NCI-H2107 (cell line): ENCODE data around the gene EPHA3.
"Not testable (repeated sequence)": the region's sequence is repeated elsewhere in the genome, so short reads cannot be mapped to it uniquely, and the experiment has no call there.

Source experiments
- DNase-seq: peaks from one replicate; lab custom pipeline; 2025; lab: John Stamatoyannopoulos, UW

EPHA3 gene

GRCh38 chr3:89280822-89281365 lies 173.5 kb downstream of the EPHA3 start:
- DNase-seq: no peak

- no peak for DNase-seq
Observed at GRCh38 chr3:89287902-89288508, 180.6 kb downstream of the EPHA3 start.

DNA sequence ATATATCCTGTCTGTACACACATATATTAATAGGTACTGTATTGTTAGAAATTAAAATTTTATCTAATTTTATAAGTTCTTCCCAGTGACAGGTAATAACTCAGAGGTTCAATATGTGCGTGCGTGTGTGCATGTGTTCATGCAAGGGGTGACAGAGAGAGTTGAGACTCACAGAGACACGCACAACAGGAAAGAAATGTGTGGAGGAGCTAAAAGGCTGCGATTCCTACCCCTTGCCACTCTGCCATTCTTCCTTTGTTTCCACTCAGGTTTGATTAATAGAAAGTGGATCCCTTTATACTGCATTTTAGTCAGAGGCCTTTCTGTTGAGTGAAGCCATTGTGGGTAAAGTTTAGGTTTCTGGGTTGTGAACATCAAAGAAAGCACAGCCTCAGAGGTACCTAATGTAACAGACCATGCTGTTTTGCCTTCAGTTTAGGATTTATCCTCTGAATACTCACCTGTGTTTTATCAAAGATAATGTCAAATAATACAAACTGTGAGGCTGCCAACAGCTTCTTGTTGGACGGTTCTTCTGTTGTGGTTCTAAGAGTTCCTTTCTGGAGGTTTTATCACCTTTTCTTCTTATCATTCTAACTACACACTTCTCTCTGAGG lies 182.3 kb downstream of the EPHA3 start:
- no peak for DNase-seq

DNA sequence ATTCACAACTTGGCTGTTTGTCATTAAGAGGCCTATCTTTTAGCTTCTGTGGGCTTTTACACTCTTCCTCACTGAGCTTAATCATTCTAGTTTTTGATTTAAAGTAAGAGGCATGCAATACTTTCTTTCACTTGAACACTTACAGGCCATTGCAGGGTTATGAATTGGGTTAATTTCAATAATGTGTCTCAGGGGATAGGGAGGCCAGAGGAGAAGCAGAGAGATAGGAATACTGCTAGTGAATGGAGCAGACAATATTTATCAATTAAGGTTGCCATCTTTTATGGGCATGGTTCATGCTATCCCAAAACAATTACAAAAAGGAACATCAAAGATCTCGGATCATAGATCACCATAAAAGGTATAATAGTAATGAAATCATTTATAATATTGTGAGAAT lies 189.8 kb downstream of the EPHA3 start:
- no peak for DNase-seq

DNA sequence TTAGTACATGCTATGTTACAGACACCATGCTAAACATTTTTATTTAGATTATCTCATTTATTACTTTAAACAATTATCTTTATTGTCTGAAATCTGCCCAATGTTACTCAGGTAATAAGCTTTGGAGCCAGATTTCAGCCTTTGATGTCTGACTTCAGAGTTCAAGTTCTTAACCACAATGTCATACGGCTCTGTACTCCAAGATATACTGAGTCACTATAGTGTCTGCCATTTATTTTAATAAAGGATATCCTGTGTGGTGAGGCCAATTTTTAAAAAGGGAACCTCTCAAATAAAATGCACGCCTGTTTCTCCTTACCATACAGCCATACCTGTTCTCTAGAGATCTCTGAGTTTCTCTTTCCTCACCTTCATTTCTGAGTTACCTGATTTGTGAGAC lies 193.1 kb downstream of the EPHA3 start:
- no peak for DNase-seq

- no peak for DNase-seq
Observed at GRCh38 chr3:89300981-89301380, 193.6 kb downstream of the EPHA3 start.

GRCh38 chr3:89303701-89304100 lies 196.3 kb downstream of the EPHA3 start:
- no peak for DNase-seq

GRCh38 chr3:89306540-89306939 lies 199.1 kb downstream of the EPHA3 start:
- no peak for DNase-seq

GRCh38 chr3:89311581-89311980 lies 204.2 kb downstream of the EPHA3 start:
- DNase-seq: no peak

DNA sequence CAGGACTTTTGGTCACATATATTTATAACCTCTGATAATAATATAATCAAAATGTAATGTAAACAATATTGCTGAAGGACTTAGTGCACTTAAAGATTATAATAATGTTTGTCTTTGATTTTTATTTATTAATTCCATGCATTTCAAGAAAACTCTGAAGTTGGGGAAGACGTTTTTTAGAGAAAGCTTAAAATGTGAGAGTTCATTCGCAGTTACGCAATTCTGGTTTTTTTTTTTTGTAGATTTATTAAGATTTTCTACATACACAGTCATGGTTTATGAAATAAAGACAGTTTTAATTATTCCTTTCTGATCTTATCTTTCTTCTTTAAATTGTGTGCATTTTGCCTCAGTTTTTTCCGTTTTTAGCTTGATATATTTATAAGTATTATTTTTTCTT lies 204.7 kb downstream of the EPHA3 start:
- DNase-seq: no peak

GRCh38 chr3:89314454-89315098 lies 207.2 kb downstream of the EPHA3 start:
- DNase-seq: no peak

- DNase-seq: no peak
Observed at GRCh38 chr3:89315750-89316470, 208.5 kb downstream of the EPHA3 start.

DNA sequence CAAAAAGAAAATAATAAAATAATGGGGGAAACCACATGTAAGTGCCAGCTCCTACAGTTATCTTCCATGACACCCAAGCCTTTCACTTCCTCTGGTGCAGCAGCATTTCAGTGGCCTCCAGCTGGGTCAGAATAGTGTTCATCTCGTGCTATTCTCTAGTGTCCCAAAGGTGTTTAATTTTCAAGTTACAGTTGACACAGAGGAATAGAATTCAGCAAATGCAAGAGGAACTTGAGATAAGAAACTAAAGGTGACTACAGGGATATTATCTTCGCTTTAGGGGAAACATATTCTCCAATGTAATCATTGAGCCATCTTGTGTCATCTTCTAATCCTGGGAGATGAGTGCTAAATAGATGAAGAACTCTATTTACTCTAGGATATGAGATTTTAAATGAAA lies 212.8 kb downstream of the EPHA3 start:
- no peak for DNase-seq

DNA sequence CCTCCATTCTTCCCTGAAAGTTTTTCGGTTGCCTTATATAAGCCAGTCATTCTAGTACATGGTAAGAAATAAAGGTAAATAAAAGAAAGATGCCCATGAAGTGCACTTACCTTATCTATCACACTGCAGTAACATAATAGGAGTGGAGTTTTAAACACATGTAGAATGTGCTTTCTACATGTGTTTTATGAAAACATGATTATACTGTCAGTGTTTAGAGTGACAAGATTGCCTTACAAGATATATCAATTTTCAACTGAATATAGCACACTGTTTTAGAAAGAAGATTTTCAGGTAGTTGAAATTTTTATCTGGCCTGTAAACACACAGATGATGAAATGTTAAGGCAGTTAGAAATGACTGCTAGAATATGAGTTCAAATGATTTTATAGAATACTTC lies 219.6 kb downstream of the EPHA3 start:
- DNase-seq: no peak

GRCh38 chr3:89332386-89332785 lies 225.0 kb downstream of the EPHA3 start:
- no peak for DNase-seq

- DNase-seq: no peak
Observed at GRCh38 chr3:89332793-89333192, 225.4 kb downstream of the EPHA3 start.

DNA sequence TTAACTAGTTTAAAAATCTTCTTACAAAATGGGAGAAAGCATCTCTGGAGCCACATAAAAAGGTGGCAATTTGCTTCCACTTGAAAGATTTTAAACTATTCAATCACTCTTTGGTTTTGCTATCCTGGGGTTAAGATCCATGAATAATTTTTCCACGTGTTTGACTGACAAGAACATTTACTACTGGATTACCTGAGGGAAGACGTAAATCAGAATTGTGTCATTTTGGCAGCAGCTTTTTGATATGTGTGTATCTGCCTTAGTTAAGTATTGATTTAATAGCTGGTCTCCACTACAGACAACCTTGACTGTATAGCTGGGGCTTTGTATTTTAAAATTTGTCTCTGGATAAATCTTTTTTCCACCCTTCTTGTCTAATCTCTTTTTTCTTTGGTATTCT lies 228.3 kb downstream of the EPHA3 start:
- no peak for DNase-seq

DNA sequence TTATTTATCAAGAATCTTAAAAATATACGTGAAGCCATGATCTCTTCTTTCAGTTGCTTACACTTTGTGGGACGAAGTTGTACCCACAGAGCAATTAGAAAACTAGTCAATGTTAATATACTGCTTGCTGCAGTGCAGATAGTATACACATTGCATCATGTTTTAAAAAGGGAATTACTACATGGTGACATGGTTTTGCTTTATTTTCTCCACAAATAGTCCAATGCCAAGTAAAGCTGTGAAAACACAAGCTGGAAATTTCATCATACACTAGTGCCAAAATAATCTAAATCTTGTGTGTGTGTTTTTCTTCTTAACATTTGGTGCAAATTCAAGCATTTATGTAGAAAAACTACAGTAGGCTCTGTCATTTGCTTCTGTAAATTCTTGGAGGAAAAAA lies 233.0 kb downstream of the EPHA3 start:
- DNase-seq: no peak

DNA sequence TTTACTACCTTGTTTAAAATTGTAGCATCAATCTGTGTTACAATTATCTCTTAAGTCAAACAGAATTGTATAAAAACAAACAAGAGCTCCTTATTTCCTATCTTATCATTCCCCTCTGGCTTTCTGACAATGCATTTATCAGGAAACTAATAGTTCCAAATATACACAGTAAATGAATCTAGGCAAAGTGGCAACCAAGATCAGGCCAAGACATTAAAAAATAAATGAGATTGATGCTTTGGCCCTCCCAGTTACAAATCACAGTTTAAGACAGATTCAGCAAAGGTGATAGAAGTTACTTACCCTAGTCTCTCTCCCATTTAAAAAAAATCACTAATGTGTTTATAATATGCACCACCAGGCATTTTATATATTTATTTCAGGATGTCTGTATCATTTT lies 236.7 kb downstream of the EPHA3 start:
- no peak for DNase-seq

DNA sequence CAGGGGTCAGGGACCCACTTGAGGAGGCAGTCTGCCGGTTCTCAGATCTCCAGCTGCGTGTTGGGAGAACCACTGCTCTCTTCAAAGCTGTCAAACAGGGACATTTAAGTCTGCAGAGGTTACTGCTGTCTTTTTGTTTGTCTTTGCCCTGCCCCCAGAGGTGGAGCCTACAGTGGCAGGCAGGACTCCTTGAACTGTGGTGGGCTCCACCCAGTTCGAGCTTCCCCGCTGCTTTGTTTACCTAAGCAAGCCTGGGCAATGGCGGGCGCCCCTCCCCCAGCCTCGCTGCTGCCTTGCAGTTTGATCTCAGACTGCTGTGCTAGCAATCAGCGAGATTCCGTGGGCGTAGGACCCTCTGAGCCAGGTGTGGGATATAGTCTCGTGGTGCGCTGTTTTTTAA lies 243.5 kb downstream of the EPHA3 start:
- DNase-seq: not testable (repeated sequence)

GRCh38 chr3:89353465-89353864 lies 246.0 kb downstream of the EPHA3 start:
- DNase-seq: no peak

- no peak for DNase-seq
Observed at GRCh38 chr3:89358281-89358680, 250.9 kb downstream of the EPHA3 start.

DNA sequence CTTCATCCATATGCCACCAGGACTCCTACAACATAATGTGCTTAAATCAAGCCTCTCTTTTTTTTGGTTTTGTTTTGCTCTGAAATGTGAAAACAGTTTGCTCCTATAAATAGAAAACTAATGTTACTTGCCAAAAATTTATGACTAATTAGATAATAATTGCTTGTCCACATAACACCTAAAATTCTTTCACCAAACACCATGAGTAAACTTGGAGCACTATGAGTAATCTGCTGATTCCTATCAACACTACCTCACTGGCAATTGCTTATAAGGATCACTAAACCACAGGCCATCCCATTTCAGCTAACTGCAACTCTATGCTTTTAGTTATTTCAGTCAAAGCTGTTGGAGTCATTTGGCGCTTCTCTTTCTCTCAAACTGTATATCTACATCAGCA lies 252.7 kb downstream of the EPHA3 start:
- no peak for DNase-seq
